GM10248 (cell line): Measurements from ENCODE around the gene MYL5.
"Not testable (repeated sequence)": the region's sequence is repeated elsewhere in the genome, so short reads cannot be mapped to it uniquely, and the experiment has no call there.

Experiments used
- CTCF ChIA-PET: fragments of 300-600 bp; sonication (Branson Sonifier 250); formaldehyde crosslinking; extraction: SDS; loops from one replicate; lab custom pipeline; 2021; ENCODE audit warnings: antibody characterized with exemption; lab: Yijun Ruan, JAX
- POLR2A ChIA-PET: fragments of 350-650 bp; sonication (Branson Sonifier 250); formaldehyde crosslinking; extraction: SDS; loops from one replicate; lab custom pipeline; 2020; ENCODE audit warnings: antibody characterized with exemption; lab: Yijun Ruan, JAX
- DNase-seq: peaks from one replicate; pipeline ENCODE4 v3.0.0; 2012; ENCODE audit errors: extremely low spot score
- TF ChIP-seq, protein P1 (sequence below): IDR thresholded peaks from 2 replicates; pipeline ENCODE4 v1.5.1; 2012; ENCODE audit warnings: mild to moderate bottlenecking, low read depth; ENCODE audit errors: extremely low read depth, missing control alignments, control extremely low read depth

The MYL5 gene

DNA sequence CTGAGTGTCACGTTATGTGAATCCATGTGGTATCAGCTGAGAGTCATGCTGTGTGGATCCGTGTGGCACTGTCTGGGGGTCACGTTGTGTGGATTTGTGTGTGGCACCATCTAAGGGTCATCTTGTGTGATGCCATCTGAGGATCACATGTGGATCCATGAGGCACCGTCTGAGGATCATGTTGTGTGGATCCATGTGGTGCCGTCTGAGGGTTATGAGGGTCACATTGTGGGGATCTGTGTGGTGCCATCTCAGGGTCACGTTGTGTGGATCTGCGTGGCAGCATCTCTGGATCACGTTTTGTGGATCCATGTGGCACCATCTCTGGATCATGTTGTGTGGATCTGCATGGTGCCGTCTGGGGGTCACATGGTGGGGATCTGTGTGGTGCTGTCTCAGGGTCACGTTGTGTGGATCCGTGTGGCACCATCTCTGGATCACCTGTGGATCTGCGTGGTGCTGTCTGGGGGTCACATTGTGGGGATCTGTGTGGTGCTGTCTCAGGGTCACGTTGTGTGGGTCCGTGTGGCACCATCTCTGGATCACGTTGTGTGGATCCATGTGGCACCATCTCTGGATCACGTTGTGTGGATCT, 42.0 kb upstream of the MYL5 start:
- ChIA-PET POLR2A (no interaction called here), CTCF (no interaction called here)
- DNase-seq = no peak
- TF ChIP-seq, protein P1, sequence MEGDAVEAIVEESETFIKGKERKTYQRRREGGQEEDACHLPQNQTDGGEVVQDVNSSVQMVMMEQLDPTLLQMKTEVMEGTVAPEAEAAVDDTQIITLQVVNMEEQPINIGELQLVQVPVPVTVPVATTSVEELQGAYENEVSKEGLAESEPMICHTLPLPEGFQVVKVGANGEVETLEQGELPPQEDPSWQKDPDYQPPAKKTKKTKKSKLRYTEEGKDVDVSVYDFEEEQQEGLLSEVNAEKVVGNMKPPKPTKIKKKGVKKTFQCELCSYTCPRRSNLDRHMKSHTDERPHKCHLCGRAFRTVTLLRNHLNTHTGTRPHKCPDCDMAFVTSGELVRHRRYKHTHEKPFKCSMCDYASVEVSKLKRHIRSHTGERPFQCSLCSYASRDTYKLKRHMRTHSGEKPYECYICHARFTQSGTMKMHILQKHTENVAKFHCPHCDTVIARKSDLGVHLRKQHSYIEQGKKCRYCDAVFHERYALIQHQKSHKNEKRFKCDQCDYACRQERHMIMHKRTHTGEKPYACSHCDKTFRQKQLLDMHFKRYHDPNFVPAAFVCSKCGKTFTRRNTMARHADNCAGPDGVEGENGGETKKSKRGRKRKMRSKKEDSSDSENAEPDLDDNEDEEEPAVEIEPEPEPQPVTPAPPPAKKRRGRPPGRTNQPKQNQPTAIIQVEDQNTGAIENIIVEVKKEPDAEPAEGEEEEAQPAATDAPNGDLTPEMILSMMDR = no peak

DNA sequence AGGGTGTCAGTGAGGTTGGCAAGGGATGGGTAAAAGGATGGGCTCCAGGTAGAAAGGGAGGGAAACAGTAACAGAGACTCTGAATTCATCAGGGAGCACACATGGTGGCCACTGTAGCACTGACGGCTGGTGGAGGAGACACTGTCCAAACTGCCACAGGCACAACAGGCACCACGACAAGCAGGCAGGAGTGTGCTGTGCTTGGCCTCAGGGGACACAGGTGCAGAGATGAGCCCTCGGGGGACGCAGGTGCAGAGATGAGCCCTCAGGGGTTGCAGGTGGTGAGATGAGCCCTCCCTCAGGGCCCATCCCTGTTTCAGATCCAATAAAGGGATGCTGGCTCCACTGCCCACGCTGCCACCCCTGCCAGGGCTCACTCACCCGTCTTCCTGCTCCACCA, 41.4 kb upstream of the MYL5 start:
- ChIA-PET POLR2A (no interaction called here), CTCF (no interaction called here)
- no peak for DNase-seq
- TF ChIP-seq, protein P1 = no peak

DNA sequence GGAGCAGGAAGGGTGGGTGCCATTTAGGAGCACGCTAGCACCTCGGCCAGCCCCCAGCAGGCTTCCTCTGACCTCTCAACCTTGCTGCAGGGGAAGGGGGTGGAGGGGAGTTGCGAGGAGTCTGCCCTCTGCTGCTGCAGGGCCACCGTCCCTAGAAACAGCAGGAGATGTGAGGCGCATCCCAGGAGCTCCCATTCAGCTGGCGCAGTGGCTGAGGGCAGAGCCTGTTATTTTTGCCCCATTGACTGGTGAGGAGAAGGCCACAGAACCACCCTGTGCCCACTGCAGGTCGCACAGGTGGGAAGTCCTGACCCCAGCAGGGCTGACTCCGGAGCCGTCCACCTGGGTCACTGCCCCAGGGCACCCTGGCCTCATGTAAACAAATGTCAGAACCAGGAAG, 40.9 kb upstream of the MYL5 start:
- TF ChIP-seq, protein P1 = no peak
- ChIA-PET CTCF (no interaction called here), POLR2A (no interaction called here)
- DNase-seq = no peak

DNA sequence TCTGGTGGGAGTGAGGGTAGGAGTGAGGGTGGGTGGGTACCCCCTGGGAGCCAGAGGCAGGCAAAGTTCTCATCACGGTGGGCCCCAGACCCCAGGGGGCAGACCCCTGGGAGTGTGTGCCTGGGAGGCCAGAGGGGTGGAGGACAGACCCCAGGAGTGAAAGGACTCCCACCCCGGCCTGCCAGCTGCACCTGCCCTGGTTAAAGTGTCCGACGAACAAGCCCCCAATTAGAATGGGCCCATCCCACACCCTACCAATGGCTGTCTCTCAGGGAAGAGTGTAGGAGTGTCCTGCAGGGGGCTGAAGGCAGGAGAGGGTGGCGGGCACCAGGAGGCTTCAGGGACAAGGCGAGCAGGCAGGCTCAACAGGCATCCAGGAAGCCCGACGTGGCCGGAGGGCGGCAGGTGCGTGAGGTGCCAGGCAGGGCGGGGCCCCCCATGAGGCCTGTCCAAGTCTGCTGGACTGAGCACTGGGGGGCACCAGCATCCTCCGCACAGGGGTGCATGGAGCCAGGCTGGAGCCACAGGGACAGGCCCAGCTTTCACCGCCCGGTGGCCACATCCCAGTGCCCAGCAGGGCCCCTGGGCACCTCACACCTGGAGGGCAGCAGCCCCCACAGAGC, 40.3 kb upstream of the MYL5 start:
- ChIA-PET POLR2A (no interaction called here), CTCF (no interaction called here)
- DNase-seq = no peak
- TF ChIP-seq, protein P1 = no peak

- CTCF ChIA-PET = no interaction called here
- TF ChIP-seq, protein P1 = no peak
- POLR2A ChIA-PET = no interaction called here
- no peak for DNase-seq
Measured at GRCh38 chr4:634599-634985, 39.8 kb upstream of the MYL5 start.

DNA sequence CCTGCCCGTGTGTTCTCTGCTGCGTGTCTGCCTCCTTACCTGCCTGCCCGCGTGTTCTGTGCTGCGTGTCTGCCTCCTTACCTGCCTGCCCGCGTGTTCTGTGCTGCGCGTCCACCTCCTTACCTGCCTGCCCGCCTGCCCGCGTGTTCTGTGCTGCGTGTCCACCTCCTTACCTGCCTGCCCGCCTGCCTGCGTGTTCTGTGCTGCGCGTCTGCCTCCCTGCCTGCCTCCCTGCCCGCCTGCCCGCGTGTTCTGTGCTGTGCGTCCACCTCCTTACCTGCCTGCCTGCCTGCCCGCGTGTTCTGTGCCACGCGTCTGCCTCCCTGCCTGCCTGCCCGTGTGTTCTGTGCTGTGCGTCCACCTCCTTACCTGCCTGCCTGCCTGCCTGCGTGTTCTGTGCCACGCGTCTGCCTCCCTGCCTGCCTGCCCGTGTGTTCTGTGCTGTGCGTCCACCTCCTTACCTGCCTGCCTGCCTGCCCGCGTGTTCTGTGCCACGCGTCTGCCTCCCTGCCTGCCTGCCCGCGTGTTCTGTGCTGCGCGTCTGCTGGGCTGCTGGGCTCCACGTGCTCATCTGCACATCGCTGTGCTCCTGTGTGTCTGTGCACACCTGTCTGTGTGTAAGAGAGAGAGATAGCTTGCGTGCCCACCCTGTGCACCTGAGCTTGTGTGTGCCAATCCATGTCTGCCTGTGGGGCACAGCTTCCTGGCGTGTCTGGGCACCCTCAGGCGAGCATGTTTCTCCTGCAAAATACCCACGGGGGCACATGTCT, 39.1 kb upstream of the MYL5 start:
- POLR2A ChIA-PET, CTCF ChIA-PET, DNase-seq: not testable (repeated sequence)
